ENCODE results near the gene RGPD8.

The RGPD8 gene

GRCh38 chr2:112463256-112463655 is 29.8 kb upstream of the RGPD8 start:
- Histone ChIP-seq H3K4me2 (ENCODE audit: insufficient read depth, low read length) (no peak overlapping the region), H3K27ac (ENCODE audit: low read length) (no peak overlapping the region), H3K9me3 (ENCODE audit: insufficient read depth, low read length, severe bottlenecking) (no peaks in the 10 kb centered on the region), H3K27me3 (ENCODE audit: insufficient read depth, low read length, poor library complexity) (no peaks in the 10 kb centered on the region), H3K9ac (ENCODE audit: low read depth, low read length) (no peak overlapping the region), H3K79me2 (ENCODE audit: insufficient read depth, low read length) (no peaks in the 10 kb centered on the region), H3K36me3 (ENCODE audit: insufficient read depth, low read length) (no peaks in the 10 kb centered on the region), H4K20me1 (ENCODE audit: insufficient read depth, low read length) (no peaks in the 10 kb centered on the region), H3K4me3 (ENCODE audit: low read depth in 1 of 2, low read length in 2 of 2) (no peak overlapping the region), H3K4me1 (ENCODE audit: insufficient read depth, low read length) (no peaks in the 10 kb centered on the region), H2AFZ (ENCODE audit: low read depth, low read length) (no peak overlapping the region)
- no peak for TF ChIP-seq EZH2 (IDR thresholded peaks at IDR 0.05; ENCODE audit: borderline replicate concordance, low read depth, low read length, severe bottlenecking)
- no peak for TF ChIP-seq CTCF (IDR thresholded peaks at IDR 0.05; ENCODE audit: borderline replicate concordance, extremely low read depth, low read length, poor library complexity, severe bottlenecking)
- no peak for DNase-seq
- ATAC-seq (ENCODE audit: insufficient read depth, low read depth): no peak

- Histone ChIP-seq H3K36me3 (ENCODE audit: insufficient read depth, low read length) (no peaks in the 10 kb centered on the region), H2AFZ (ENCODE audit: low read depth, low read length) (no peak overlapping the region), H3K4me1 (ENCODE audit: insufficient read depth, low read length) (no peaks in the 10 kb centered on the region), H3K4me3 (ENCODE audit: low read depth in 1 of 2, low read length in 2 of 2) (no peak overlapping the region), H3K27me3 (ENCODE audit: insufficient read depth, low read length, poor library complexity) (no peaks in the 10 kb centered on the region), H3K79me2 (ENCODE audit: insufficient read depth, low read length) (no peaks in the 10 kb centered on the region), H3K27ac (ENCODE audit: low read length) (no peak overlapping the region), H4K20me1 (ENCODE audit: insufficient read depth, low read length) (no peaks in the 10 kb centered on the region), H3K9me3 (ENCODE audit: insufficient read depth, low read length, severe bottlenecking) (no peaks in the 10 kb centered on the region), H3K9ac (ENCODE audit: low read depth, low read length) (no peak overlapping the region), H3K4me2 (ENCODE audit: insufficient read depth, low read length) (no peak overlapping the region)
- DNase-seq (no peak), ATAC-seq (ENCODE audit: insufficient read depth, low read depth) (no peak)
- TF ChIP-seq EZH2 (IDR thresholded peaks at IDR 0.05; ENCODE audit: borderline replicate concordance, low read depth, low read length, severe bottlenecking): no peak
- TF ChIP-seq CTCF (IDR thresholded peaks at IDR 0.05; ENCODE audit: borderline replicate concordance, extremely low read depth, low read length, poor library complexity, severe bottlenecking): no peak
Observed at GRCh38 chr2:112462178-112462577, 28.7 kb upstream of the RGPD8 start.

GRCh38 chr2:112459372-112459771 is 25.9 kb upstream of the RGPD8 start:
- Histone ChIP-seq H3K4me1 (ENCODE audit: insufficient read depth, low read length) (no peaks in the 10 kb centered on the region), H3K27me3 (ENCODE audit: insufficient read depth, low read length, poor library complexity) (no peaks in the 10 kb centered on the region), H3K9me3 (ENCODE audit: insufficient read depth, low read length, severe bottlenecking) (no peaks in the 10 kb centered on the region), H3K4me3 (ENCODE audit: low read depth in 1 of 2, low read length in 2 of 2) (no peak overlapping the region), H4K20me1 (ENCODE audit: insufficient read depth, low read length) (no peaks in the 10 kb centered on the region), H3K9ac (ENCODE audit: low read depth, low read length) (no peak overlapping the region), H3K4me2 (ENCODE audit: insufficient read depth, low read length) (no peak overlapping the region), H3K79me2 (ENCODE audit: insufficient read depth, low read length) (no peaks in the 10 kb centered on the region), H3K27ac (ENCODE audit: low read length) (no peak overlapping the region), H3K36me3 (ENCODE audit: insufficient read depth, low read length) (no peaks in the 10 kb centered on the region), H2AFZ (ENCODE audit: low read depth, low read length) (no peak overlapping the region)
- ATAC-seq (ENCODE audit: insufficient read depth, low read depth): no peak
- no peak for DNase-seq
- TF ChIP-seq EZH2 (IDR thresholded peaks at IDR 0.05; ENCODE audit: borderline replicate concordance, low read depth, low read length, severe bottlenecking) (no peak), CTCF (IDR thresholded peaks at IDR 0.05; ENCODE audit: borderline replicate concordance, extremely low read depth, low read length, poor library complexity, severe bottlenecking) (no peak)

- no peak for ATAC-seq (ENCODE audit: insufficient read depth, low read depth)
- Histone ChIP-seq H3K27ac (ENCODE audit: low read length) (no peak overlapping the region), H3K4me1 (ENCODE audit: insufficient read depth, low read length) (no peaks in the 10 kb centered on the region), H3K27me3 (ENCODE audit: insufficient read depth, low read length, poor library complexity) (no peaks in the 10 kb centered on the region), H3K79me2 (ENCODE audit: insufficient read depth, low read length) (no peaks in the 10 kb centered on the region), H2AFZ (ENCODE audit: low read depth, low read length) (no peak overlapping the region), H3K4me3 (ENCODE audit: low read depth in 1 of 2, low read length in 2 of 2) (no peak overlapping the region), H4K20me1 (ENCODE audit: insufficient read depth, low read length) (no peaks in the 10 kb centered on the region), H3K4me2 (ENCODE audit: insufficient read depth, low read length) (no peak overlapping the region), H3K9ac (ENCODE audit: low read depth, low read length) (no peak overlapping the region), H3K9me3 (ENCODE audit: insufficient read depth, low read length, severe bottlenecking) (no peaks in the 10 kb centered on the region), H3K36me3 (ENCODE audit: insufficient read depth, low read length) (no peaks in the 10 kb centered on the region)
- TF ChIP-seq CTCF (IDR thresholded peaks at IDR 0.05; ENCODE audit: borderline replicate concordance, extremely low read depth, low read length, poor library complexity, severe bottlenecking) (no peak), EZH2 (IDR thresholded peaks at IDR 0.05; ENCODE audit: borderline replicate concordance, low read depth, low read length, severe bottlenecking) (no peak)
- no peak for DNase-seq
Observed at GRCh38 chr2:112454586-112454985, 21.1 kb upstream of the RGPD8 start.
